Measurements from ENCODE around the gene OPHN1. TPM values are rescaled to one million over a fixed set of nuclear protein-coding genes. Genes with fewer than 3 reads are reported as not detected.

The OPHN1 gene
- total RNA-seq, 1 donor from 2014 or later, result 3.7 TPM

- no peak overlapping the region for H3K4me3 ChIP-seq (ENCODE audit: low read depth, low read length)
- no peak for TF ChIP-seq CTCF (conservative IDR thresholded peaks at IDR 0.05; ENCODE audit: low read depth, low read length)
- DNase-seq (ENCODE audit: low read depth), result no peak
Observed at GRCh38 chrX:68132749-68133148, 300.5 kb downstream of the OPHN1 start.

GRCh38 chrX:68121835-68122234, 311.5 kb downstream of the OPHN1 start:
- TF ChIP-seq CTCF (conservative IDR thresholded peaks at IDR 0.05; ENCODE audit: low read depth, low read length), result no peak
- no peak overlapping the region for H3K4me3 ChIP-seq (ENCODE audit: low read depth, low read length)
- no peak for DNase-seq (ENCODE audit: low read depth)

GRCh38 chrX:68121371-68121770, 311.9 kb downstream of the OPHN1 start:
- no peak overlapping the region for H3K4me3 ChIP-seq (ENCODE audit: low read depth, low read length)
- DNase-seq (ENCODE audit: low read depth), result no peak
- no peak for TF ChIP-seq CTCF (conservative IDR thresholded peaks at IDR 0.05; ENCODE audit: low read depth, low read length)

GRCh38 chrX:68115371-68115770, 317.9 kb downstream of the OPHN1 start:
- no peak for DNase-seq (ENCODE audit: low read depth)
- no peak for TF ChIP-seq CTCF (conservative IDR thresholded peaks at IDR 0.05; ENCODE audit: low read depth, low read length)
- no peak overlapping the region for H3K4me3 ChIP-seq (ENCODE audit: low read depth, low read length)

- DNase-seq (ENCODE audit: low read depth), result no peak
- TF ChIP-seq CTCF (conservative IDR thresholded peaks at IDR 0.05; ENCODE audit: low read depth, low read length), result no peak
- no peak overlapping the region for H3K4me3 ChIP-seq (ENCODE audit: low read depth, low read length)
Observed at GRCh38 chrX:68114573-68115129, 318.6 kb downstream of the OPHN1 start.

- H3K4me3 ChIP-seq (ENCODE audit: low read depth, low read length), result no peak overlapping the region
- no peak for DNase-seq (ENCODE audit: low read depth)
- no peak for TF ChIP-seq CTCF (conservative IDR thresholded peaks at IDR 0.05; ENCODE audit: low read depth, low read length)
Observed at GRCh38 chrX:68113837-68114572, 319.3 kb downstream of the OPHN1 start.

GRCh38 chrX:68112321-68112720, 321.0 kb downstream of the OPHN1 start:
- no peak overlapping the region for H3K4me3 ChIP-seq (ENCODE audit: low read depth, low read length)
- TF ChIP-seq CTCF (conservative IDR thresholded peaks at IDR 0.05; ENCODE audit: low read depth, low read length), result no peak
- DNase-seq (ENCODE audit: low read depth), result no peak

All from epithelial cell of proximal tubule (primary cell).